ENCODE data around the gene KCNN3.
A peak's percentile ranks its signal among the peaks of the same experiment; 100 is the strongest.

The KCNN3 gene

GRCh38 chr1:154752273-154753030 lies 117.6 kb downstream of the KCNN3 start:
- TF ChIP-seq ZFX (IDR thresholded peaks at IDR 0.05), result no peak
- TF ChIP-seq, protein P1, sequence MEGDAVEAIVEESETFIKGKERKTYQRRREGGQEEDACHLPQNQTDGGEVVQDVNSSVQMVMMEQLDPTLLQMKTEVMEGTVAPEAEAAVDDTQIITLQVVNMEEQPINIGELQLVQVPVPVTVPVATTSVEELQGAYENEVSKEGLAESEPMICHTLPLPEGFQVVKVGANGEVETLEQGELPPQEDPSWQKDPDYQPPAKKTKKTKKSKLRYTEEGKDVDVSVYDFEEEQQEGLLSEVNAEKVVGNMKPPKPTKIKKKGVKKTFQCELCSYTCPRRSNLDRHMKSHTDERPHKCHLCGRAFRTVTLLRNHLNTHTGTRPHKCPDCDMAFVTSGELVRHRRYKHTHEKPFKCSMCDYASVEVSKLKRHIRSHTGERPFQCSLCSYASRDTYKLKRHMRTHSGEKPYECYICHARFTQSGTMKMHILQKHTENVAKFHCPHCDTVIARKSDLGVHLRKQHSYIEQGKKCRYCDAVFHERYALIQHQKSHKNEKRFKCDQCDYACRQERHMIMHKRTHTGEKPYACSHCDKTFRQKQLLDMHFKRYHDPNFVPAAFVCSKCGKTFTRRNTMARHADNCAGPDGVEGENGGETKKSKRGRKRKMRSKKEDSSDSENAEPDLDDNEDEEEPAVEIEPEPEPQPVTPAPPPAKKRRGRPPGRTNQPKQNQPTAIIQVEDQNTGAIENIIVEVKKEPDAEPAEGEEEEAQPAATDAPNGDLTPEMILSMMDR (conservative IDR thresholded peaks at IDR 0.05), result peak; percentile 30
- no peak overlapping the region for H3K27ac ChIP-seq

DNA sequence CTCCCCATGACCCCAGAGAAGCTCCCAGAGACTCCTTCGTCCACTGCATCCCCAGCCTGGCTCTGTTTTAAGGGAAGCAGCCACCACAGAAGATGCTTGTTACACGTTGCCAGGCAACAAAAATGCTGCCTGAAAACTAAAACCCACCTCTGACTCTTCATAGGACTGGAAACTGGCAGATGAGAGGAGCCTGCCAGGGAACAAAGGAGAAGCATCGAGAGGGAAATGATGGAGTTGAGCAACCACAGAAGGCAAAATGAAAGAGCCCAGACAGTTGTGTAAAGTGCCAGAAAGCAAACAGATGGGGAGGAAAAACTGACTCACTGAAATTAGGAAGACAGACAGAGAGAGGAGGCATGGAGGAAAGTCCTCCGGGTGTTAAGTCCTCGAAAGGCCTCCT lies 118.4 kb downstream of the KCNN3 start:
- no peak for TF ChIP-seq ZFX (IDR thresholded peaks at IDR 0.05)
- TF ChIP-seq, protein P1 (conservative IDR thresholded peaks at IDR 0.05), result no peak
- no peak overlapping the region for H3K27ac ChIP-seq

- no peak overlapping the region for H3K27ac ChIP-seq
- no peak for TF ChIP-seq ZFX (IDR thresholded peaks at IDR 0.05)
- TF ChIP-seq, protein P1 (conservative IDR thresholded peaks at IDR 0.05), result no peak
Measured at GRCh38 chr1:154750681-154751665, 119.1 kb downstream of the KCNN3 start.

DNA sequence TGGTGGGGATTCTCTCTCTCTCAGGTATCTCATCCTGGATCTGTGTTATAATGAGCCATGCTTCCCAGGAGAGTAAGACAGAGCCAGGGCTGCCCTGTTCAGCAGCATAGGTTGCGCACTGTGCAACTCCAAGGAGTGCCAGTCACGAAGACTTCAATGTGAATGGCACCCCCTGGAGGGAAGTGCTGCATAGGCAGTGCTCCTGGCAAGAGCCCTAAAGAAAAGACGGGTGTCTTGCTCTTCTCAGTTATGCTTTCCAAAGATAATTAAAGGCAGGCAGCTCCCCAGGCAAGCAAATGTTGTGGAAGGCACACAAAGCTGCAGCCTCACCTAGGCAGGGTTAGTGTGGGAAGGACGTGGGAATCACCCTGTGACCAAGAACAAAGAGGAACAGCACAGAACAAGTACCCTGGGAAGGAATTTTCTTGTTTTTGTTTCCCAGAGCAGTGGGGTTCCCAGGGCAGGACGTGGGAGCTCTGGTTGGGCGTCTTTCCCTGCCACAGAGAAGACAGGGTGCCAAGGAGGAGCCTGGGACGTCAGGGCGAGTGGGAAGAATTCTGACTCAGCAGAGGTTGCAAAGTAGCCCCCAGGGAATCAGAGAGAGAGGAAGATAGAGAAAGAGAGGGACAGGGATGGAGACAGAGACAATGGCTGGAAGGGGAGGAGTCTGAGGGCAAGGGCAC lies 120.9 kb downstream of the KCNN3 start:
- H3K27ac ChIP-seq, result no peak overlapping the region
- TF ChIP-seq, protein P1 (conservative IDR thresholded peaks at IDR 0.05), result peak; percentile 56
- TF ChIP-seq ZFX (IDR thresholded peaks at IDR 0.05), result no peak

DNA sequence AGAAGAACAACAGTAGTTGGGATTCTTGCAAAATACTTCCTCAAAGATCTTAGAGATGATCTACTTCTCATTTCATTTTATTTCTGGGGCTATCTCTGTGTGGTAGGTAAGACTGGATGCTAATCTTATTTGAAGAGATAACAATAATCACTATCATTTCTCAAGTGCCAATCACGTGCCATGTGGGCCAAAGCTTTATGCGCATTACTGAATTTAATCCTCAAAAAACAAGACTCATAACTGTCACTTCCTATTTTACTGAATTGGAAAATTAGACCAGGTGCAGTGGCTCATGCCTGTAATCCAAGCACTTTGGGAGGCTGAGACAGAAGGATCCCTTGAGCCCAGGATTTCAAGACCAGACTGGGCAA lies 121.7 kb downstream of the KCNN3 start:
- no peak overlapping the region for H3K27ac ChIP-seq
- no peak for TF ChIP-seq ZFX (IDR thresholded peaks at IDR 0.05)
- TF ChIP-seq, protein P1 (conservative IDR thresholded peaks at IDR 0.05), result no peak

DNA sequence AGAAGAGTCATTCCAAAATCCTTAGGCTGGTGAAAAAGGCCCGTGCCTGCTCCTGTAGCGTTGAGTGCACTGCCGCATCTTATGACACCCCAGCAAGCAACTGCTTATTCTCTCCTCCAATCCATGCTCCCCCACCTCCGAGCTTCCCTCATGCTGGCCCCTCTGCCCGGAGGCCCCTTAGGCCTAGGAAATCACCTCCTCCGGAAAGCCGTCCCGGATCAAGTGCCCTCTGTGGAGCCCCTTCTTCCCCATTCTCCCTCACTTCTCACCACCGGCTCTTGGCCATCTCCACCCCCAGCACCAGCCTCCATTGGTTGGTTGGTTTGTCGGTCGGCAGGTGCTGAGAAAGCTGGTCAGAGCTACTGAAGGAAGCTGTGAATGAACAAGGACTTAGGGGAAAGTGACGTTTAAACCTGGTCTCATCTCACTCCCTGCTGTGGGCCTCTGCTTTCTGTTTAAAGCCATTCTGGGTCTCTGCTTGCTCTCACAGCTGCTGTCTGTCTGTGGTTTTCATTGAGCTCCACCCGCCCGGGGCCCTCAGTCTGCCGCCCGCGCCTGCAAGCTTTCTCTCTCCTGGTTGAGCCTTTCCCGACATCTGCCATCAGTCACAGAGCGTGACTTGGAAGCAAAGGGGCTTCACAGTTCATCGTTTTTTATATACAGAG lies 122.2 kb downstream of the KCNN3 start:
- no peak overlapping the region for H3K27ac ChIP-seq
- TF ChIP-seq ZFX (IDR thresholded peaks at IDR 0.05), result no peak
- TF ChIP-seq, protein P1 (conservative IDR thresholded peaks at IDR 0.05), result no peak
